Mammary epithelial cell (primary cell): ENCODE results near the gene DYNC1H1.

Experiments used
- CTCF ChIP-seq, 2 donors: IDR thresholded peaks in 1 of 2; conservative IDR thresholded peaks in 1 of 2; 2 replicates each; pipeline ENCODE4 v1.5.1; 2011 to 2012; ENCODE audit warnings: inconsistent platforms in 2 of 2, low read length in 2 of 2, mild to moderate bottlenecking in 2 of 2, control low read depth in 1 of 2, low read depth in 1 of 2; ENCODE audit not compliant: insufficient read depth in 1 of 2; ENCODE audit errors: extremely low read depth in 1 of 2
- EZH2 ChIP-seq: IDR thresholded peaks from 2 replicates; pipeline ENCODE4 v1.6.1; 2012; ENCODE audit warnings: low read length, inconsistent platforms, borderline replicate concordance

GRCh38 chr14:101926085-101926484 lies 38.3 kb upstream of the DYNC1H1 start:
- no peak for TF ChIP-seq CTCF (conservative IDR thresholded peaks at IDR 0.05 in 1 of 2, IDR thresholded peaks at IDR 0.05 in 1 of 2; ENCODE audit: extremely low read depth in 1 of 2, insufficient read depth in 1 of 2, low read depth in 1 of 2, low read length in 2 of 2)
- TF ChIP-seq EZH2: no peak
